WTC11 (cell line): ENCODE data around the gene DMKN.

Experiments
- ATF6 ChIP-seq: sonication (generic); formaldehyde crosslinking; IDR thresholded peaks from 2 replicates; pipeline ENCODE4 v1.8.1; 2023; ENCODE audit warnings: mild to moderate bottlenecking, missing genetic modification reagents
- E2F1 ChIP-seq: sonication (generic); formaldehyde crosslinking; IDR thresholded peaks from 2 replicates; pipeline ENCODE4 v1.8.0; 2022; ENCODE audit warnings: mild to moderate bottlenecking, missing genetic modification reagents
- GABPB1 ChIP-seq: sonication (generic); formaldehyde crosslinking; IDR thresholded peaks from 2 replicates; pipeline ENCODE4 v1.8.1; 2023; ENCODE audit warnings: mild to moderate bottlenecking, missing genetic modification reagents
- JAZF1 ChIP-seq: fragments of 250-450 bp; sonication (Bioruptor Pico); IDR thresholded peaks from 2 replicates; pipeline ENCODE4 v1.9.0; 2021; ENCODE audit warnings: moderate library complexity, mild to moderate bottlenecking, inconsistent platforms
- NR3C1 ChIP-seq: sonication (generic); formaldehyde crosslinking; conservative IDR thresholded peaks from 2 replicates; pipeline ENCODE4 v1.8.1; 2023; ENCODE audit warnings: low read depth, mild to moderate bottlenecking, missing genetic modification reagents
- PREB ChIP-seq: sonication (generic); formaldehyde crosslinking; IDR thresholded peaks from 2 replicates; pipeline ENCODE4 v1.8.1; 2022; ENCODE audit warnings: mild to moderate bottlenecking, missing genetic modification reagents, moderate library complexity, borderline replicate concordance
- SP1 ChIP-seq: sonication (generic); formaldehyde crosslinking; conservative IDR thresholded peaks from 2 replicates; pipeline ENCODE4 v1.8.1; 2022; ENCODE audit warnings: missing genetic modification reagents
- TCF7 ChIP-seq: sonication (generic); formaldehyde crosslinking; IDR thresholded peaks from 2 replicates; pipeline ENCODE4 v1.8.0; 2022; ENCODE audit warnings: mild to moderate bottlenecking, low read depth, missing genetic modification reagents, moderate library complexity
- TEAD4 ChIP-seq: sonication (generic); formaldehyde crosslinking; IDR thresholded peaks from 2 replicates; pipeline ENCODE4 v1.8.0; 2022; ENCODE audit warnings: mild to moderate bottlenecking, missing genetic modification reagents
- ZBTB21 ChIP-seq: sonication (generic); formaldehyde crosslinking; IDR thresholded peaks from 2 replicates; pipeline ENCODE4 v1.8.1; 2023; ENCODE audit warnings: mild to moderate bottlenecking, missing genetic modification reagents, borderline replicate concordance
- ZNF671 ChIP-seq: fragments of 250-450 bp; sonication (Bioruptor Pico); IDR thresholded peaks from 2 replicates; pipeline ENCODE4 v1.8.0; 2021; ENCODE audit warnings: mild to moderate bottlenecking
- TF ChIP-seq, protein P1 (sequence below): fragments of 200-600 bp; IDR thresholded peaks from 2 replicates; pipeline ENCODE4 v1.8.0; 2022; ENCODE audit warnings: antibody characterized with exemption
- TF ChIP-seq, protein P2 (sequence below): sonication (generic); formaldehyde crosslinking; conservative IDR thresholded peaks from 2 replicates; pipeline ENCODE4 v1.8.1; 2022; ENCODE audit warnings: mild to moderate bottlenecking, missing genetic modification reagents
- TF ChIP-seq, protein P3 (sequence below): sonication (generic); formaldehyde crosslinking; IDR thresholded peaks from 2 replicates; pipeline ENCODE4 v1.8.1; 2022; ENCODE audit warnings: low read depth, missing genetic modification reagents, borderline replicate concordance

- TF ChIP-seq ZNF671 (CRISPR knock-in tag), result no peak
- TF ChIP-seq JAZF1, result no peak
- TF ChIP-seq E2F1 (CRISPR knock-in tag), result no peak
- TF ChIP-seq, protein P1, sequence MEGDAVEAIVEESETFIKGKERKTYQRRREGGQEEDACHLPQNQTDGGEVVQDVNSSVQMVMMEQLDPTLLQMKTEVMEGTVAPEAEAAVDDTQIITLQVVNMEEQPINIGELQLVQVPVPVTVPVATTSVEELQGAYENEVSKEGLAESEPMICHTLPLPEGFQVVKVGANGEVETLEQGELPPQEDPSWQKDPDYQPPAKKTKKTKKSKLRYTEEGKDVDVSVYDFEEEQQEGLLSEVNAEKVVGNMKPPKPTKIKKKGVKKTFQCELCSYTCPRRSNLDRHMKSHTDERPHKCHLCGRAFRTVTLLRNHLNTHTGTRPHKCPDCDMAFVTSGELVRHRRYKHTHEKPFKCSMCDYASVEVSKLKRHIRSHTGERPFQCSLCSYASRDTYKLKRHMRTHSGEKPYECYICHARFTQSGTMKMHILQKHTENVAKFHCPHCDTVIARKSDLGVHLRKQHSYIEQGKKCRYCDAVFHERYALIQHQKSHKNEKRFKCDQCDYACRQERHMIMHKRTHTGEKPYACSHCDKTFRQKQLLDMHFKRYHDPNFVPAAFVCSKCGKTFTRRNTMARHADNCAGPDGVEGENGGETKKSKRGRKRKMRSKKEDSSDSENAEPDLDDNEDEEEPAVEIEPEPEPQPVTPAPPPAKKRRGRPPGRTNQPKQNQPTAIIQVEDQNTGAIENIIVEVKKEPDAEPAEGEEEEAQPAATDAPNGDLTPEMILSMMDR, result no peak
- TF ChIP-seq GABPB1 (CRISPR knock-in tag), result no peak
- TF ChIP-seq, protein P2, sequence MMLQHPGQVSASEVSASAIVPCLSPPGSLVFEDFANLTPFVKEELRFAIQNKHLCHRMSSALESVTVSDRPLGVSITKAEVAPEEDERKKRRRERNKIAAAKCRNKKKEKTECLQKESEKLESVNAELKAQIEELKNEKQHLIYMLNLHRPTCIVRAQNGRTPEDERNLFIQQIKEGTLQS (CRISPR knock-in tag), result no peak
- TF ChIP-seq TCF7 (CRISPR knock-in tag), result no peak
- no peak for TF ChIP-seq TEAD4 (CRISPR knock-in tag)
- TF ChIP-seq, protein P3, sequence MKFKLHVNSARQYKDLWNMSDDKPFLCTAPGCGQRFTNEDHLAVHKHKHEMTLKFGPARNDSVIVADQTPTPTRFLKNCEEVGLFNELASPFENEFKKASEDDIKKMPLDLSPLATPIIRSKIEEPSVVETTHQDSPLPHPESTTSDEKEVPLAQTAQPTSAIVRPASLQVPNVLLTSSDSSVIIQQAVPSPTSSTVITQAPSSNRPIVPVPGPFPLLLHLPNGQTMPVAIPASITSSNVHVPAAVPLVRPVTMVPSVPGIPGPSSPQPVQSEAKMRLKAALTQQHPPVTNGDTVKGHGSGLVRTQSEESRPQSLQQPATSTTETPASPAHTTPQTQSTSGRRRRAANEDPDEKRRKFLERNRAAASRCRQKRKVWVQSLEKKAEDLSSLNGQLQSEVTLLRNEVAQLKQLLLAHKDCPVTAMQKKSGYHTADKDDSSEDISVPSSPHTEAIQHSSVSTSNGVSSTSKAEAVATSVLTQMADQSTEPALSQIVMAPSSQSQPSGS (CRISPR knock-in tag), result no peak
- no peak for TF ChIP-seq ZBTB21 (CRISPR knock-in tag)
- no peak for TF ChIP-seq SP1 (CRISPR knock-in tag)
- TF ChIP-seq PREB, result no peak
- TF ChIP-seq ATF6 (CRISPR knock-in tag), result no peak
- TF ChIP-seq NR3C1, result no peak
These were observed 43.3 kb downstream of the DMKN start for GRCh38 chr19:35470128-35470527.
